CD4-positive, alpha-beta T cell treated with Interleukin-6 for 4 hours (primary cell): ENCODE data around the gene F2R.
A peak's percentile ranks its signal among the peaks of the same experiment; 100 is the strongest.

Source experiments
- DNase-seq: peaks from one replicate; pipeline ENCODE4 v3.0.0-alpha.2; 2020; ENCODE audit warnings: mixed read lengths

Gene F2R

GRCh38 chr5:76690704-76691466 is 25.0 kb upstream of the F2R start:
- no peak for DNase-seq

- DNase-seq, result no peak
Observed at GRCh38 chr5:76691467-76692273, 24.3 kb upstream of the F2R start.

- no peak for DNase-seq
Observed at GRCh38 chr5:76692274-76692540, 23.7 kb upstream of the F2R start.

GRCh38 chr5:76692651-76693050 is 23.3 kb upstream of the F2R start:
- no peak for DNase-seq

- DNase-seq, result no peak
Observed at GRCh38 chr5:76693141-76693540, 22.8 kb upstream of the F2R start.

GRCh38 chr5:76694317-76694716 is 21.6 kb upstream of the F2R start:
- no peak for DNase-seq

- no peak for DNase-seq
Observed at GRCh38 chr5:76695346-76695745, 20.6 kb upstream of the F2R start.

GRCh38 chr5:76696251-76696650 is 19.7 kb upstream of the F2R start:
- no peak for DNase-seq

GRCh38 chr5:76697670-76698069 is 18.3 kb upstream of the F2R start:
- DNase-seq, result no peak

GRCh38 chr5:76700571-76700970 is 15.4 kb upstream of the F2R start:
- no peak for DNase-seq

- no peak for DNase-seq
Observed at GRCh38 chr5:76701298-76701697, 14.6 kb upstream of the F2R start.

- DNase-seq, result no peak
Observed at GRCh38 chr5:76703707-76704106, 12.2 kb upstream of the F2R start.

GRCh38 chr5:76704131-76704663 is 11.7 kb upstream of the F2R start:
- DNase-seq, result no peak

GRCh38 chr5:76705574-76705973 is 10.4 kb upstream of the F2R start:
- DNase-seq, result no peak

GRCh38 chr5:76709762-76710161 is 6.2 kb upstream of the F2R start:
- DNase-seq, result no peak

- DNase-seq, result no peak
Observed at GRCh38 chr5:76710991-76711390, 4.9 kb upstream of the F2R start.

GRCh38 chr5:76714751-76715485 is 1.0 kb upstream of the F2R start:
- peak; percentile 16 for DNase-seq

GRCh38 chr5:76715486-76715735 is 515 bp upstream of the F2R start:
- no peak for DNase-seq

GRCh38 chr5:76716456-76717157 is 681 bp downstream of the F2R start:
- DNase-seq, result peak; percentile 35

GRCh38 chr5:76717222-76718083 is 1.5 kb downstream of the F2R start:
- no peak for DNase-seq

- no peak for DNase-seq
Observed at GRCh38 chr5:76718381-76718832, 2.5 kb downstream of the F2R start.

- DNase-seq, result no peak
Observed at GRCh38 chr5:76718880-76719279, 3.0 kb downstream of the F2R start.
